Mucosa of gallbladder (tissue), 1 donor: ENCODE measurements around the gene TMEM266. TPM values are rescaled to one million over a fixed set of nuclear protein-coding genes. Genes with fewer than 3 reads are reported as not detected.

ENCODE experiments used
- DNase-seq: peaks from one replicate; pipeline ENCODE4 v3.0.0-alpha.2; 2020; ENCODE audit warnings: low spot score
- total RNA-seq: library from RNA; stranded (reverse); gene quantifications from one replicate; pipeline ENCODE4 v1.2.1, GENCODE V29; 2021
- donor health status: DM: no; HTN: no; CAD: no.

The TMEM266 gene
- total RNA-seq, 1 donor from 2014 or later, result 0.26 TPM

GRCh38 chr15:76183930-76184649 is 124.3 kb downstream of the TMEM266 start:
- DNase-seq, result no peak

- DNase-seq, result no peak
These were observed 124.9 kb downstream of the TMEM266 start for GRCh38 chr15:76184650-76185035.

DNA sequence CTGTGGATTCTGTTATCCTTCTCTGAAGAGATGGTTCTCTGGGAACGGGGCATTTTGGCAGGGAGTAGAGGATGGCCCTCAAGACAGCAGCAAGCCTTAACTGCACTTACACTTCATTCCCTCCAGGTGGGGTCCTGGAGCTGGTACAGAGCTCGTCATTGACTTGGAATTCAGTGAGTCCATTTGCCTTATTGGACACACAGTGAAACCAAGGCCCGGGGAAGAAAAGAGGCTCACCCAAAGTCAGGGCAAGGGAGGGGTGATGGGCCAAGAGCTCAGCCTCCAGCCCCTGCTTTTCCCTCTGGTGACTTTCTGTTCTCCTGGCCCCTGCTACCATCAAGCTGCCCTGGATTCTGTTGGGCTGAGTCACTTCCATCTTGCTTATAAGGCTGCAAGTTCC is 125.9 kb downstream of the TMEM266 start:
- DNase-seq, result no peak

GRCh38 chr15:76187163-76187562 is 127.4 kb downstream of the TMEM266 start:
- no peak for DNase-seq

DNA sequence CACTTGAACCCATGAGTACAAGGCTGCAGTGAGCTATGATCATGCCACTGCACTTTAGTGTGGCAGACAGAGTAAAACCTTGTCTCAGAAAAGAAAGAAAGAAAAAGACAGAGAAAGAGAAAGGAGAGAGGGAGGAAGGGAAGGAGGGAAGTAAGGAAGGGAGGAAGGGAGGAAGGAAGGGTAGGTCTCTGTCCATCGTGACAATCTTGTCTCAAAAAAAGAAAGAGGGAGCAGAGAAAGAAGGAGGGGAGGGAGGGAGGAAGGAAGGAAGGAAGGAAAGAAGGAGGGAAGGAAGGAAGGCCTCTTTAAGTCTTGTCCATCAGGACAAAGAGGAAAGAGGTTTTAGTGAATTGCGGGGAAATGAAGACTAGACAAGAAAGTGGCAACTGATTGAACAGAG is 129.3 kb downstream of the TMEM266 start:
- DNase-seq, result no peak

DNA sequence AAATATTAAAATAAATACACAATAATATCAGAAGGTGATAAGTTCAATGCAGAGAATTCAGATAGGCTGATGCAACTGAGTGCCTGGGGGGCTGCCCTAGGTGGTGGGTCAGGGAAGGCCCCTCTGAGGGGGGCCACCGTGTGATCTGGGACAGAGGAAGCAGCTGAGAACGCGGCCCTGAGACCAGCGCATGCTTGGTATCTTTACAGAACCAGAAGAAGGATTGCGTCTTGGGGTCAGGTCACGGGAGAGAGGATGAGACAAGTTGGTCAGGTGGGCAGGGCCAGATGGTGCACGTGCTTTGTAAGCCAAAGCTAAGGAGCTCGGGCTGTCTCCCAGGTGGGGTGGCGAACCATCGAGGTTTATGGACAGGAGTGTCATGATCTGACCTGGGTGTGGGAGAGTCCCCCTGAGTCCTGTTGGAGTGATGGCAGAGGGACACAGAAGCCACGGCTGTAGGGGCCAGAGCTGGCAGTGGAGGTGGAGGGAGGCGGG is 130.3 kb downstream of the TMEM266 start:
- no peak for DNase-seq

DNA sequence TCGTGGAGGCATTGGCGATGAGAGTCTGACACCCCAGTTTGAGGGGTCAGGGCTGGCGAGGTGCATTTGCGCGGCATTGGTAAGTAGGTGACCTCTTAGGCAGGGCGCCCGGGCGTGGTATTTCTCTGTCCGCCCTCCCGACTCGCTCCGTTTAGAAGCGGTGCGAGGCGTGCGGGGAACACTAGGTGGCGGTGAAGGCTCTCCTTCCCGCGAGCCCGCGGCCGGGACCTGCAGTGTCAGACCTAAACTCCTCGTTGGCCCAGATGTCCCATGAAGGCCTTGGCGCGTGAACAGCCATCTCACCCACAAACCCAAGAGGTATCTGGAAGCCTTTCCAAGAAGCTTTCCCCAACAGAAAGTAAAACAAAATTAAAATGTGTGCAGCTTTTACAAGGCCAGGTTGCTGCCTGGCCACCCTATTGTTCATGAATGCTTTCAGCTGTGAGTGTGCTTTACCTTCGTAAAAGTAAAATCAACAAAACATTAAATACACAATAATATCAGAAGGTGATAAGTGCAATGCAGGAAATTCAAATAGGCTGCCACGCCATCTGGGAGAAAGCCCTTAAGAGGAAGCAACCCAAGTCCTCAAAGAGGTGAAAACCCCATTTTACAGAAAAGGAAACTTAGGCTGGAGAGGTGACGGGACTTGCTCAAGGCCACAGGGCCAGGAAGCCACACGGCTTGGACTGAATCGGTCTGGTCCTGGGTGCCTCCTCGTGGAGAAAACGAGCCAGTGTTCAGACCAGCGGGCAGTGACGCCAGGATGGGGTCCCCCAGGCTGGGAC is 131.2 kb downstream of the TMEM266 start:
- DNase-seq, result peak; percentile 73

DNA sequence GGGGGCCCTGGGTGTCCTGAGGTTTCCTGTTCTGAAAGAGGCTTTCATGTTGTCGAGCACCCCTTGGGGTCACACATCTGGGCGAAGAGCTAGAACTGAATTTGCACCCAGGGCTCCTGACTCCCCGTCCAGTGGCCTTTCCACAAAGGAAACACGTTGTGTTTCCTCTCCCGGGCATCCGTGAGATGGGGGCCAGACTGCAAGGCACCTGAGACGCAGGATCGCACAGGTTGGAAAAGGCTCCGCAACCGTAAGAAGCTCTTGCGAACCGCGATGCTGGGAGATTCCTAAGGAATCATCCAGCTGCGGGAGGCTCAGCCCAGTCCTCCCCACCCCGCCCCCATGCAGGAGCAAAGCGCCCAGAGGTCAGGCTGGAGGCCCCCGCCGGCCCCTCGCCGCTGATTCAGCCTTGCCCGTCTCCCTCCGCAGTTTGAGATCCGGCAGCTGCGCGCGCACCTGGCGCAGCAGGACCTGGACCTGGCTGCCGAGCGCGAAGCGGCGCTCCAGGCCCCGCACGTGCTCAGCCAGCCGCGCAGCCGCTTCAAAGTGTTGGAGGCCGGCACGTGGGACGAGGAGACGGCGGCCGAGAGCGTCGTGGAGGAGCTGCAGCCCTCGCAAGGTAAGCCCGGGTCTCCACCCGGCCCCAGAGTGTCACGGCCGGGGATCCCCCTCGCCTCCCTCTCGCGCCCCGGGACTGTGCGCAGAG is 131.9 kb downstream of the TMEM266 start:
- DNase-seq, result no peak

GRCh38 chr15:76192715-76193114 is 132.9 kb downstream of the TMEM266 start:
- DNase-seq, result no peak

GRCh38 chr15:76193934-76194333 is 134.1 kb downstream of the TMEM266 start:
- no peak for DNase-seq

- DNase-seq, result no peak
These were observed 135.9 kb downstream of the TMEM266 start for GRCh38 chr15:76195506-76196268.

GRCh38 chr15:76196269-76197231 is 136.8 kb downstream of the TMEM266 start:
- DNase-seq, result peak; percentile 78

- DNase-seq, result no peak
These were observed 138.1 kb downstream of the TMEM266 start for GRCh38 chr15:76197703-76198455.

DNA sequence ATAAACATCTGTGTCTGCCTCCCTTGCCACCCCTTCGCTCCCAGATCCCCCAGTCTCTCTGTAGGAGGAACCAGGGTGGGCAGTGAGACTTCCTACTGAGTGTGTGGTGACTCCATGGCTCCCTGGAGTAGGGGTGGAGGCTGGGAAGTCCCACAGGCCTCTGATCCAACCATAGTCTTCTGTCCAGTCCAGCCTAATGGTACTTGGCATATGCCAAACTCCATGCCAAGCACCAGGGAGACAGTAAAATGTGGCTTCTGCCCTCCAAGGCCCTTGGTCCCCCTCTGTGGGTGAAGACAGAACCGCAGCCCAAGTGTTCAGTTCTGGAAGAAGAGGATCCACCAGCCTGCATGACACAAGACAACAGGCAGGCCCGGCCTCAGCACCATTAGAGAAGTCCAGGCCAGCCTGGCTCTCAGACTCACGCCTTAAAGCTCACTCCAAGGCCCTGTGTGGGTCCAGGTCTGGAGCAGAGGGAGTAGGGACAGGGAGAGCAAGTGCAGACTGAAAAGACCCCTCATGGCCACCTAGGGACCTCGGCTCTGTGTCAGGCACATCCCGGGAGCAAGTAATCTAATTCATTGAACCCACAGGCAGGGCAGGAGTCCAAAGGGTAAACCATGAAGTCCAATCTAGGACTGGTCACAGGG is 138.8 kb downstream of the TMEM266 start:
- DNase-seq, result no peak

DNA sequence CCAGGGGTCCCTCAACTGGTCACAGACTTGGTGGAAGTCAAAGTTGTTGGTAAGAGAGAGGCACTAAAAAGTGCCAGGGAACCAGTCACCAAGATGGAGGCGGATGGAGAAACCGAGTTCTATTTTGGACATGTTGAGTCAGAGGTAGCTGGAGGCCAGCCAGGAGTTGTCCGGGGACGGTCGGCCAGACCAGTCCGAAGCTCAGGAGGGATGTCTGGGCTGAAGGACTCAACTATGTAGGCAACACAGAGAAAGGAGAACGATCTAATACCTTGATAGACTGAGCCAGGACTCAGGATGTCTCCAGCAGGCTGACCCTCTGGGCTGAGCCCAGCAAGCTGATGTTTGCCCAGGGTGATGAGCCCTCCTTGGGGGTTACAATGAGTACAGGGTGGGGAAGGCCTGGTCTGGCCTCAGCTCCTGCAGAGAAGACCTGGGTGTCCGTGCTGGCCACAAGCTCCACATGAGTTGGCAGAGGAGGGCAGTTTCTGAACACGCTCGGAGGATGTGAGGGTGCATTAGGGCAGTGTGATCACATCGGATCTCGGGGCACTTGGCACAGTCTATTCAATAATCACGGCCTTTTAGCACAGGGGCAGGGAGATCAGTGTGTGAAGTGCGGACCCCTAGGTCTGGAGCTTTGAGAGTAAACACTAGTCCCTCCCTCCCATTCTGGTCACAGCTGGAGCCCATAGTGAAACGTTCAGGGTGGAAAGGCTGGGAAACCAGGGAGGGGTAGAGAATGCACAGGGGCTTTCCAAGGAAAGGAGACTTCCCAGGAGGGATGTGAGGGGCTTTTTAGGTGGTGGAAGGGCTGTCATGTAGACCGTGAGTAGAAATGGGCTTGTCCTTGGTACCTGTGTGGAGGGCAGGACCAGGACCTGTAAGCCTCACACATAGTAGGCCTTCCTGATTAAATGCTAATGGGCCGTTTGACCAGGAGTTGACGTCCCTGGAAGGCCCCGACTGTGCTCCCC is 139.6 kb downstream of the TMEM266 start:
- no peak for DNase-seq

DNA sequence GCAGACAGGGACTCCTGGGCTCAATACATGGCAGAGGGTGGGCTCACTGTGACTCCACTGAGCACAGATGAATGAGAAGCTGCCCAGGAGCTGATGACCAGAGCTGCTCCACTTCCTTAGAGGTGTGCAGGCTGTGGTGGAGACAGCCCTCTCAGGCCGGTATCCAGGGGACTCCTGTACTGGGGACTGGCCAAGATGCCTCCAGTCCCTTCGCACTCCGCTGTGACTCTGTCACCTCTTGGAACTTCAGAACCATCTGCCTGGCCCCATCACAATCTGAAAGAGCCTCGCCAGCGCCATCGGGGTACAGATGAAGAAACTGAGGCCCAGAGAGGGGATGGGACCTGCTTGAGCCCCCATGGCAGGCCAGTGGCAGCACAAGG is 140.3 kb downstream of the TMEM266 start:
- DNase-seq, result no peak

- no peak for DNase-seq
These were observed 140.9 kb downstream of the TMEM266 start for GRCh38 chr15:76200641-76201105.
